ENCODE measurements around the gene SSX4.
"Not testable (repeated sequence)": the region's sequence is repeated elsewhere in the genome, so short reads cannot be mapped to it uniquely, and the experiment has no call there.

Gene SSX4

DNA sequence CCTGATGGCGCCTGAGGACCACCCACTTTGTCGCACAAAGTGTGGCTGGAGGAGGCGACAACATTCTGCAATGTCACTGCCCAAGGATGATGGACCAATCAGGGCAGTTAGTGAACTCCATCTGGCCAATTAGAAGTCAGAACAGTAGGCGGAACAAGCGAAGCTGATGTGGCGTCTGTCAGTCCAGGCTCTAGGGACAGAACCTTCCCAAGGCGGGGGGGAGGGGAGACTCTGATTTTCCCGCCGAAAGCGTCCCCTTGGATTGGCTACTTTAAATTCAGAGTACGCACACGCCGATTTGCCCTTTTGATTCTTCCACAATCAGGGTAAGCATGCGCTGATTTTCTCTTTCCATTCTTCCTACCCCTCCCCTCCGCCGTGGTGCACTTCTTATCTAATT, at the start of gene SSX4:
Gene SSX4, plus strand, starts transcription at position 301 of the 400 bp plus-strand sequence. CDS start 515 bp downstream, outside the sequence.
- DNase-seq (ENCODE audit: low spot score): not testable (repeated sequence)

DNA sequence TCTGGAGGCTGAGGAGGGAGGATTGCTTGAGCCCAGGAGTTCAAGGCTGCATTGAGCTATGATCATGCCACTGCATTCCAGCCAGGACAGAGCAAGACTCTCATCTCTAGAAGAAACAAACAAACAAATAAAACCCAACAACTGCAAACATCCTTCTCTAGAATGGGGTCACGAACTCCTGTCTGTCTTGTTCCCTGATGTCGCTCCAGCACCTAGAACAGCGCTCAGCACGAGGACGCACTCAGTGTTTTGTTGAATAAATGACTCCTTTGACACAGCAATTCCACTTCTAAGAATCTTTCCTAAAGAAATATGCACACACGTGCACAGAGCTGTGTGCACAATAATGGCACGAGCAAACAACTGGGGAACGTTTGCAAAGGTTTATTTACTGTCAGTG, 37.3 kb upstream of the SSX4 start:
- DNase-seq (ENCODE audit: low spot score): not testable (repeated sequence)

DNA sequence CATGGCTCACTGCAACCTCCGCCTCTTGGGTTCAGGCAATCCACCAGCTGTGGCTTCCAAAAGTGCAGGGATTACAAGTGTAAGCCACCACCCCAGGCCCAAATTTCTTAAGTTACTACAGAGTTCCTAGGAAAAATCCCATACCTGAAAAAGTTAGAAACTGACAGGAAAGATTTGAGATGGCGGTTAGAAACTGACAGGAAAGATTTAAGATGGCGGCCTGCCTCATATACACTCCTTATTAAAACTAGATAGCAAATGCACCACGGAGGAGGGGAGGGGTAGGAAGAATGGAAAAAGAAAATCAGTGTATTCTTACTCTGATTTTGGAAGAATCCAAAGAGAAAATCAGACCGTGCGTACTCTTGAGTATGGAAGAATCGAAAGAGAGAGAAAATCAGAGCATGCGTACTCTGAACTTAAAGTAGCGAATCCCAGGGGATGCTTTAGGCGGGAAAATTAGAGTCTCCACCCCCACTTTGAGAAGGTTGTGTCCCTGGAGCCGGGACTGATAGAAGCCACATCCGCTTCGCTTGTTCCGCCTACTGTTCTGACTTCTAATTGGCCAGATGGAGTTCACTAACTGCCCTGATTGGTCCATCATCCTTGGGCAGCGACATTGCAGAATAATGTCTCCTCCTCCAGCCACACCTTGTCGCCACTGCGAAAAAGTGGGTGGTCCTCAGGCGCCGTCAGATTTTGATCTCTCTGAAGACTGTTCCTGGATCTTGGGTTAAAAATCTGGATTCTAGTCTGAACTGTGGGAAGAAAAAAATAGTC, 26.8 kb upstream of the SSX4 start, which contains the start of gene SSX3:
Gene SSX3, minus strand, starts transcription at position 389 of the 780 bp plus-strand sequence. CDS start 1,454 bp downstream, outside the sequence.
- not testable (repeated sequence) for DNase-seq (ENCODE audit: low spot score)

- no peak for DNase-seq (ENCODE audit: low spot score)
Observed at GRCh38 chrX:48357681-48358080, 25.7 kb upstream of the SSX4 start.

DNA sequence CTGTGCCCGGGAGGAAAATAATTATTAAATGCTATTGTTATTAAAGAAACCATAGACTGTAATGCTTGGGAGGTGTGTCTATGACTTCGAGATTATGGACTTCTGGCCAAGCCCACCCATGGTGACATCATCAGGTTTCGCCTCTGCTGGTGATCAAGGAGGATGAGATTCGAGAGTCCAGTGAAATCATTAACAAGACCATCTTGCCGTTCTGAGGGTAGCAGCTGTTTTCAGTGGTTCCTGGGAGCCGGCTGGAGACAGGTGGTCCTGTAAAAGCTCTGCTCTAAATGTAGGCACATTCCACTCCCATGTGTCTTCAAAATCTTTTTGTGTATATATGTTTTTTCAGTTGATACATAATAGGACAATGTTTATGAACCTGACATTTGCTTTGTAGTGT, 24.1 kb upstream of the SSX4 start:
- DNase-seq (ENCODE audit: low spot score): not testable (repeated sequence)

More at GRCh38 chrX:48357681-48358080, 25.7 kb upstream of the SSX4 start:
- TF ChIP-seq, protein P1, sequence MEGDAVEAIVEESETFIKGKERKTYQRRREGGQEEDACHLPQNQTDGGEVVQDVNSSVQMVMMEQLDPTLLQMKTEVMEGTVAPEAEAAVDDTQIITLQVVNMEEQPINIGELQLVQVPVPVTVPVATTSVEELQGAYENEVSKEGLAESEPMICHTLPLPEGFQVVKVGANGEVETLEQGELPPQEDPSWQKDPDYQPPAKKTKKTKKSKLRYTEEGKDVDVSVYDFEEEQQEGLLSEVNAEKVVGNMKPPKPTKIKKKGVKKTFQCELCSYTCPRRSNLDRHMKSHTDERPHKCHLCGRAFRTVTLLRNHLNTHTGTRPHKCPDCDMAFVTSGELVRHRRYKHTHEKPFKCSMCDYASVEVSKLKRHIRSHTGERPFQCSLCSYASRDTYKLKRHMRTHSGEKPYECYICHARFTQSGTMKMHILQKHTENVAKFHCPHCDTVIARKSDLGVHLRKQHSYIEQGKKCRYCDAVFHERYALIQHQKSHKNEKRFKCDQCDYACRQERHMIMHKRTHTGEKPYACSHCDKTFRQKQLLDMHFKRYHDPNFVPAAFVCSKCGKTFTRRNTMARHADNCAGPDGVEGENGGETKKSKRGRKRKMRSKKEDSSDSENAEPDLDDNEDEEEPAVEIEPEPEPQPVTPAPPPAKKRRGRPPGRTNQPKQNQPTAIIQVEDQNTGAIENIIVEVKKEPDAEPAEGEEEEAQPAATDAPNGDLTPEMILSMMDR (IDR thresholded peaks at IDR 0.05; ENCODE audit: extremely low read depth, missing control alignments): no peak

- DNase-seq (ENCODE audit: low spot score): not testable (repeated sequence)
Observed at GRCh38 chrX:48367717-48368408, 15.5 kb upstream of the SSX4 start.

DNA sequence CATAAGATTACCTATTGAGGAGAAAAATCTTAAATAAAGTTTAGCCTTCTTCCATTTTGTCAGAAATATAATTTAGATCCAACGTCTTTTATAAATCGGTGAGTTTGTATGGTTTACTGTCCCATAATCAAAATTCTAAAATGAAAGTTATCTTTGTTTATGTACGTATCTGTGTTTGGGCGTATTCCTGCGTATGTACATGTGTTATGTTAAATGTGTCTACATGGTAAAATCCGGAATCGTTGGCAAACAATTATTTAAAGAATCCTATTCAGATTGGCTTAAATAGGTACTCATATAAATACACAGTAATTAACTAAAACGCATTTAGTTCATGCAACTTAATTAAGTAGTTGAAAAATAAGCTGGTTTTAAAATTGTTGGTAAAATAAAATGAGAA, 12.9 kb upstream of the SSX4 start:
- not testable (repeated sequence) for DNase-seq (ENCODE audit: low spot score)

DNA sequence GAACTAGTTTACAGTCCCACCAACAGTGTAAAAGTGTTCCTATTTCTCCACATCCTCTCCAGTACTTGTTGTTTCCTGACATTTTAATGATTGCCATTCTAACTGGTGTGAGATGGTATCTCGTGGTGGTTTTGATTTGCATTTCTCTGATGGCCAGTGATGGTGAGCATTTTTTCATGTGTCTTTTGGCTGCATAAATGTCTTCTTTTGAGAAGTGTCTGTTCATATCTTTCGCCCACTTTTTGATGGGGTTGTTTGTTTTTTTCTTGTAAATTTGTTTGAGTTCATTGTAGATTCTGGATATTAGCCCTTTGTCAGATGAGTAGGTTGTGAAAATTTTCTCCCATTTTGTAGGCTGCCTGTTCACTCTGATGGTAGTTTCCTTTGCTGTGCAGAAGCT, 13.6 kb downstream of the SSX4 start:
- not testable (repeated sequence) for DNase-seq (ENCODE audit: low spot score)

GRCh38 chrX:48397825-48398224, 14.5 kb downstream of the SSX4 start:
- DNase-seq (ENCODE audit: low spot score): not testable (repeated sequence)

DNA sequence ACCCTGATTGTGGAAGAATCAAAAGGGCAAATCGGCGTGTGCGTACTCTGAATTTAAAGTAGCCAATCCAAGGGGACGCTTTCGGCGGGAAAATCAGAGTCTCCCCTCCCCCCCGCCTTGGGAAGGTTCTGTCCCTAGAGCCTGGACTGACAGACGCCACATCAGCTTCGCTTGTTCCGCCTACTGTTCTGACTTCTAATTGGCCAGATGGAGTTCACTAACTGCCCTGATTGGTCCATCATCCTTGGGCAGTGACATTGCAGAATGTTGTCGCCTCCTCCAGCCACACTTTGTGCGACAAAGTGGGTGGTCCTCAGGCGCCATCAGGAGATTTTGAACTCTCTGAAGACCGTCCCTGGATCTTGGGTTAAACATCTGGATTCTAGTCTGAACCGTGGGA, 28.5 kb downstream of the SSX4 start, which contains the start of gene SSX4B:
Gene SSX4B, minus strand, starts transcription at position 101 of the 400 bp plus-strand sequence. CDS start 588 bp downstream, outside the sequence.
- DNase-seq (ENCODE audit: low spot score): not testable (repeated sequence)

DNA sequence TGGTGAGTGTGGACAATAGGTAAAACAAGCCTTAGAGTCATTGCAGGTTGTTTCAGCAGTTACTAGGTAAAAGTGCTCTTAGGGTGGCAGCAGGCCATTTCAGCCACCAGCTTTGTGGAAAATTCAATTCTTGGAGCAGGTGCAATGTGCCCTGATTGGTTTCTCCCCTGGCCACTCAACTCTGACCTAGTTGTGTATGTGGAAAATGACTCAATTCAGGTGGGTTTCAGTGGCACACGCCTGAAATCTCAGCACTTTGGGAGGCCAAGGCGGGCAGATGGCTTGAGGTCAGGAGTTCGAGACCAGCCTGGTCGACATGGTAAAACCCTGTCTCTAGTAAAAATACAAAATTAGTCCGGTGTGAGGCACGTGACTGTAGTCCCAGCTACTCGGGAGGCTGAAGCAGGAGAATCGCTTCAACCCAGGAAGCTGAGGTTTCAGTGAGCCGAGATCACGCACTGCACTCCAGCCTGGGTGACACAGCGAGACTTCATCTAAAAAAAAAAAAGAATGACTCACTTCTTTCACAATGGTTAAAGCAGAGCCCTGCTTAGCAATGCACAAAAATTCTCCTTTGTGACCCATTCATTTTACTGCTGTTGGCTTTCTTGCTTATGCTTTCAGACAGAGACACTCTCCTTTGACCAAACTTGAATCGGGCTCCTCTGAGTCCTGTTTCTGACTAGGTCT, 43.8 kb downstream of the SSX4 start:
- not testable (repeated sequence) for DNase-seq (ENCODE audit: low spot score)

- DNase-seq (ENCODE audit: low spot score): not testable (repeated sequence)
Observed at GRCh38 chrX:48429606-48430005, 46.3 kb downstream of the SSX4 start.

- DNase-seq (ENCODE audit: low spot score): not testable (repeated sequence)
Observed at GRCh38 chrX:48430166-48430565, 46.8 kb downstream of the SSX4 start.

DNA sequence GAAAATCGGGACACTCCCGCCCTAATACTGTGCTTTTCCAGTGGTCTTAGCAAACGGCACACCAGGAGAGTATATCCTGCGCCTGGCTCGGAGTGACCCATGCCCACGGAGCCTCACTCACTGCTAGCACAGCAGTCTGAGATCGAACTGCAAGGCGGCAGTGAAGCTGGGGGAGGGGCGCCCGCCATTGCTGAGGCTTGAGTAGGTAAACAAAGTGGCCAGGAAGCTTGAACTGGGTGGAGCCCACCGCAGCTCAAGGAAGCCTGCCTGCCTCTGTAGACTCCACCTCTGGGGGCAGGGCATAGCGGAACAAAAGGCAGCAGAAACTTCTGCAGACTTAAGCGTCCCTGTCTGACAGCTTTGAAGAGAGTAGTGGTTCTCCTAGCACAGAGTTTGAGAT, 50.4 kb downstream of the SSX4 start:
- DNase-seq (ENCODE audit: low spot score): not testable (repeated sequence)
